Measurements from ENCODE around the gene SZT2.
"Not testable (repeated sequence)": the region's sequence is repeated elsewhere in the genome, so short reads cannot be mapped to it uniquely, and the experiment has no call there.

The SZT2 gene

DNA sequence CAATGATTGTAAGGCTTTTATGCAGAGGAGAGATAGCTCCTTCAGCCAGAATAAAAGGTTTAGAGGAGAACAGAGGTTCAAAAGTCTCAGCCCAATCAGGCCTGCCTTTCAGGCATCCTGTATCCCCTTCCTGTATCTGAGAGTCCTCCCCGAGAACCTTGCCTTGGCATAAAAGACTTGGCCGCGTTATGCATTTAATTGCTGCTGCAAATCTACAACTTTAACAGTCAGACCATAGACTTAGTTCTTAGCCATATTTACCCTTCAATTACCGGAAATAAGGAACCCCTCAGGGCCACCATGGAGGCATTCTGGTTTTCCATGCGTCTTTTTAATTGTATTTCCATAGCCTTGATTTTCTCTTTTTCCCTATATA lies 82.4 kb downstream of the SZT2 start:
- H3K4me3 Mint-ChIP-seq, result no peak overlapping the region
- no peaks in the 10 kb centered on the region for H3K27me3 Mint-ChIP-seq (ENCODE audit: low read depth)
- TF ChIP-seq, protein P1, sequence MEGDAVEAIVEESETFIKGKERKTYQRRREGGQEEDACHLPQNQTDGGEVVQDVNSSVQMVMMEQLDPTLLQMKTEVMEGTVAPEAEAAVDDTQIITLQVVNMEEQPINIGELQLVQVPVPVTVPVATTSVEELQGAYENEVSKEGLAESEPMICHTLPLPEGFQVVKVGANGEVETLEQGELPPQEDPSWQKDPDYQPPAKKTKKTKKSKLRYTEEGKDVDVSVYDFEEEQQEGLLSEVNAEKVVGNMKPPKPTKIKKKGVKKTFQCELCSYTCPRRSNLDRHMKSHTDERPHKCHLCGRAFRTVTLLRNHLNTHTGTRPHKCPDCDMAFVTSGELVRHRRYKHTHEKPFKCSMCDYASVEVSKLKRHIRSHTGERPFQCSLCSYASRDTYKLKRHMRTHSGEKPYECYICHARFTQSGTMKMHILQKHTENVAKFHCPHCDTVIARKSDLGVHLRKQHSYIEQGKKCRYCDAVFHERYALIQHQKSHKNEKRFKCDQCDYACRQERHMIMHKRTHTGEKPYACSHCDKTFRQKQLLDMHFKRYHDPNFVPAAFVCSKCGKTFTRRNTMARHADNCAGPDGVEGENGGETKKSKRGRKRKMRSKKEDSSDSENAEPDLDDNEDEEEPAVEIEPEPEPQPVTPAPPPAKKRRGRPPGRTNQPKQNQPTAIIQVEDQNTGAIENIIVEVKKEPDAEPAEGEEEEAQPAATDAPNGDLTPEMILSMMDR (IDR thresholded peaks at IDR 0.05; ENCODE audit: unreplicated experiment in 3 of 3), result no peak
- H3K36me3 Mint-ChIP-seq (ENCODE audit: low read depth), result no peaks in the 10 kb centered on the region
- H3K9me3 Mint-ChIP-seq, result no peaks in the 10 kb centered on the region
- no peak overlapping the region for H3K27ac Mint-ChIP-seq
- H3K4me1 Mint-ChIP-seq, result no peaks in the 10 kb centered on the region

DNA sequence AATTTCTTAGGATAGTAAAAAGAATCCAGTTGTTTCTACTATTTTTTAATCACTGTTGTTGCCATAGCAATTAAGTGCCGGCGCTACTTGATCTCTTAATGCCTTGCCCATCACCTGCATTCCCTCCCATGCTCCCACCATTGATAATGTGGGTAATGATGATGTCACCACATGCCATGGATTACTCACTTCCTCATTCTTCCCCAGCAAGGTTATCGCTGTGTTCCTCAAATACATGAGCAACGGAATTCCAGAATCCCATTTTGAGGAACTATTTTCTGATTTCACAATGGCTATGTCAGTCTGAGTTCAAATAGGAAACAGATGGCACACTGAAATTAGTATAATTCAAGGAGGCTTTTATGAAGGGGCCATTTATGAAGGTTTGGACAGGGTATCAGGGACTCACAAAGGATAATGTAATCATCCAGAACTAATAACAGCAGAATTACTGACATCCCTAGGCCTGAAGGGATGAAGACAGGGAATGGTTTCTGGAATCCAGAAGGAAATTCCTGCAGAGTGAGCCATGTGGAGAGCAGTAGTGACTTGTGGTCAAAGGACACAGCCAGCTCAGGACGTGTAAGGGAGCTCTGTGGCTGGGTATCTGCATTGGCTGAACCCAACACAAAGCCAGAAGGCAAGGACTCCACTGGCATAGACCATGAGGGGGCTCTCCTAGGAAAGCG lies 82.9 kb downstream of the SZT2 start:
- H3K4me3 Mint-ChIP-seq; H3K27me3 Mint-ChIP-seq (ENCODE audit: low read depth); H3K4me1 Mint-ChIP-seq; H3K36me3 Mint-ChIP-seq (ENCODE audit: low read depth); H3K27ac Mint-ChIP-seq; H3K9me3 Mint-ChIP-seq: not testable (repeated sequence)

DNA sequence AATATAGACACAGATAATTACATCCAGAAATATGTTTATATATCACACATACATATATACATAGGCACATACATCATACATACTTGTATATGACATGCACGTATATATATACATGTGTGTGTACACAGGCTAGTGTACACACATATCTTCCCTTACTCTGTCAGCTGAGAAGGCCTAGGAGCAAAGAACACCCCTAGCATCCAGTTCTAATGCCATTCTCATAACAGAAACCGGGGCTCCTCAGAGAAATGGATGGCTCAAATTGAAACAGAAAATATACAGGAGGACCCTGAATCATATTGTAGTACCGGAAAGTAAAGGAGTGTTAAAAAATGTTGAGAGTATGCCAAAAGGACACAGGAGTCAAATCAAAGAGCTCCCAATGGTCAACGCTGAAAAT lies 83.8 kb downstream of the SZT2 start:
- no peak overlapping the region for H3K27ac Mint-ChIP-seq
- H3K4me1 Mint-ChIP-seq, result no peaks in the 10 kb centered on the region
- no peaks in the 10 kb centered on the region for H3K9me3 Mint-ChIP-seq
- TF ChIP-seq, protein P1 (IDR thresholded peaks at IDR 0.05; ENCODE audit: unreplicated experiment in 3 of 3), result no peak
- no peak overlapping the region for H3K4me3 Mint-ChIP-seq
- H3K36me3 Mint-ChIP-seq (ENCODE audit: low read depth), result no peaks in the 10 kb centered on the region
- H3K27me3 Mint-ChIP-seq (ENCODE audit: low read depth), result no peaks in the 10 kb centered on the region

DNA sequence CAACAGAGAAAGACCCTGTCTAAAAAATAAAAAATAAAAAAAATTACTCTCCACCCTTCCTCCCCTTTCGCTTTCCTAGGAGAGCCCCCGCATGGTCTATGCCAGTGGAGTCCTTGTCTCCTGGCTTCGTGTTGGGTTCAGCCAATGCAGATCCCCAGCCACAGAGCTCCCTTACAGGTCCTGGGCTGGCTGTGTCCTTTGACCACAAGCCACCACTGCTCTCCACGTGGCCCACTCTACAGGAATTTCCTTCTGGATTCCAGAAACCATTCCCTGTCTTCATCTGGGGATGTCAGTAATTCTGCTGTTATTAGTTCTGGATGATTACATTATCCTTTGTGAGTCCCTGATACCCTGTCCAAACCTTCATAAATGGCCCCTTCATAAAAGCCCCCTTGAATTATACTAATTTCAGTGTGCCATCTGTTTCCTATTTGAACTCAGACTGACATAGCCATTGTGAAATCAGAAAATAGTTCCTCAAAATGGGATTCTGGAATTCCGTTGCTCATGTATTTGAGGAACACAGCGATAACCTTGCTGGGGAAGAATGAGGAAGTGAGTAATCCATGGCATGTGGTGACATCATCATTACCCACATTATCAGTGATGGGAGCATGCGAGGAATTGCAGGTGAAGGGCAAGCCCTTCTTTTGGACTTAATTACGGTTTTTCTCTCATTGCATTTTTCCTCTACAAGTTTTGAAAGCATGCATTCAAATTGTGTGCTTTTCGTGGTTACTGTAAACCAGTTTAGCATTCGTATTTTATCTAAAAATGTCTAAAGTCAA lies 86.1 kb downstream of the SZT2 start:
- not testable (repeated sequence) for H3K4me3 Mint-ChIP-seq; H3K9me3 Mint-ChIP-seq; H3K4me1 Mint-ChIP-seq; H3K36me3 Mint-ChIP-seq (ENCODE audit: low read depth); H3K27ac Mint-ChIP-seq; H3K27me3 Mint-ChIP-seq (ENCODE audit: low read depth)

DNA sequence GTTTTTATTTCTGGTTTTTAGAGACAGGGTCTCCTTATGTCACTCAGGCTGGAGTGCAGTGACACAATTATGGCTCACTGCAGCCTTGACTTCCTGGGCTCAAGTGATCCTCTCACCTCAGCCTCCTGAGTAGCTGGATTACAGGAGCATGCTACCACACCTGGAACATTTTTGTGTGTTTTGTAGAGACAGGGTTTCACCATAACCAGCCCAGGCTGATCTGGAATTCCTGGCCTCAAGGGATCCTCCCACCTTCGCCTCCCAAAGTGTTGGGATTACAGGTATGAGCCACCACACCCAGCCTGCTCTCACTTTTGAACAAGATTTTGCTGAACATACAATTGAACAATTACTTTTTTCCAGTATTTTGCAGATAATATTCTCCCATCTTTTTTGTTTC lies 88.0 kb downstream of the SZT2 start:
- TF ChIP-seq, protein P1 (IDR thresholded peaks at IDR 0.05; ENCODE audit: unreplicated experiment in 3 of 3), result no peak
- H3K9me3 Mint-ChIP-seq, result peaks cover 10% of the 10 kb centered on the region
- no peak overlapping the region for H3K4me3 Mint-ChIP-seq
- no peak overlapping the region for H3K27ac Mint-ChIP-seq
- H3K27me3 Mint-ChIP-seq (ENCODE audit: low read depth), result no peaks in the 10 kb centered on the region
- peaks cover 11% of the 10 kb centered on the region for H3K4me1 Mint-ChIP-seq
- H3K36me3 Mint-ChIP-seq (ENCODE audit: low read depth), result no peaks in the 10 kb centered on the region

DNA sequence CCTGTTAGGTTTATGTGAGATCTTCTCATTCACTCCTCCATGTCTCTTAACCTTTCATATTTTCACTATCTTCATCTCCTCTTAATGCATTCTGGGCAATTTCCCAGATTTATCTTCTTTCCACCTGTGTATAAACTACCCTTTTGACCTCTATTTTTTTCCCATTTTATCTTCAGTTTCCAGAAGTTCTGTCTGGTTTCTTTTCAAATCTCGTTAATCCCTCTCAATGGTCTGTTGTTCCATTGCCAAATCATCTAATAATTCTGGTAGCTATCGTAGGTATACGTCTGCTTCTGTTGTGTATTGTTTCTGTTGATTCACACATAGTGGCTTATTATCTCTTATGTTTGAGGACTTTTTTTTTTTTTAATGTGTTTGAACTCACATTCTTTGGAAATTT lies 89.7 kb downstream of the SZT2 start:
- no peak overlapping the region for H3K4me3 Mint-ChIP-seq
- no peaks in the 10 kb centered on the region for H3K36me3 Mint-ChIP-seq (ENCODE audit: low read depth)
- no peak overlapping the region for H3K27ac Mint-ChIP-seq
- peaks cover 15% of the 10 kb centered on the region for H3K9me3 Mint-ChIP-seq
- TF ChIP-seq, protein P1 (IDR thresholded peaks at IDR 0.05; ENCODE audit: unreplicated experiment in 3 of 3), result no peak
- H3K4me1 Mint-ChIP-seq, result peaks cover 11% of the 10 kb centered on the region
- no peaks in the 10 kb centered on the region for H3K27me3 Mint-ChIP-seq (ENCODE audit: low read depth)

DNA sequence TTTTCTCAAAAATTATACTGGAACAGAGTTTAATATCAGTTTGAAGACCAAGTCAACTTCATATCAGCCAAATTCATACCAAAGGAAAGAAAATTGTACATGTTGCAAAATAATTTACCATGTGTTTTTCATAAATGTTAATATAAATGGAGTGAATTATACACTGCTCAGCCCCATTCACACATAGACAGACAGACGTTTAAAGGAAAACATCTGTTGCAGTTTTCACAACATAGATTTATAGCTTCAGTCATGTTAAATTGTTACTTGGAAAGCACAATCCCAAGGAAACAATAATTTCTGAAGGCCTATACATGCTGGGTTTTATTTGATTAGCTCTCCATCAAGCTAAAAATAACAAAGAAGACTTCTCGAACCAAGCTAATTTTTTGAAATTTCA lies 91.8 kb downstream of the SZT2 start:
- Mint-ChIP-seq H3K9me3 (peaks cover 17% of the 10 kb centered on the region), H3K27me3 (ENCODE audit: low read depth) (no peaks in the 10 kb centered on the region), H3K36me3 (ENCODE audit: low read depth) (no peaks in the 10 kb centered on the region), H3K4me1 (peaks cover 11% of the 10 kb centered on the region), H3K4me3 (no peak overlapping the region), H3K27ac (peak overlapping the region in 2 of 3 experiments; percentile 51 to 64)
- TF ChIP-seq, protein P1 (IDR thresholded peaks at IDR 0.05; ENCODE audit: unreplicated experiment in 3 of 3), result no peak

Measured in nephron (organoid).